Measurements from ENCODE around the gene RRP15.

Gene RRP15

DNA sequence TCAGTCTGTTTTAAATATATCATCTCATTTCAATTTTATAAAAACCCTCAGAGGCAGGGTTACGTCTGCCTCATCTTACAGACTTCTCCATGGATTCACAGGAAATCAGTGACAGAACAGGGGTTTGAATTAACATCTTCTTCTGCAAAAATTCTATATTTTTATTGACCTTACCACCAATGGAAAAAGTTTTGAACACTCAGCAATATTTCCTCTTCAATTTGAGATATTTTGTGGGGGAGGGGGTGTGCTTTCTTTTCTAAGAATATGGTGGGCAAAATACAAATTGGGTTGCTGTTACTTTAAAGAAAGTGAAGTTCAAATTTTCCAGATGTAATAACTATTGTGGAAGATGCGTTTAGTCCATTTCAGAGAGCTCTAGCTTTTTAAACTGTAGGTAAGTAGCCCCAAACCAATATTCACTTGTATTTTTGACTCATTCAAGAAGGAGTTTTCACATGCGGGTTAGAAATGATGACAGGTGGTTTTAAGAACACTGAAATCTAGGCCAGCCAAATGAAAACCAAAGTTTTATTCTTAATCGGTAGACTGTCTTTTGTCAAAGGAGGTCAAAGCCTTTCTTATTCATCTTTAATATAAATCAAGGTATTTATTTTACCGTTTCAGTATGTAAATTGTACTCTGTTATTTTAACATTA, 77.5 kb downstream of the RRP15 start:
- H3K4me3 ChIP-seq (ENCODE audit: low read length in 2 of 2) = no peak overlapping the region
- H3K9me3 ChIP-seq (ENCODE audit: control insufficient read depth in 2 of 2, low read length in 2 of 2) = no peaks in the 10 kb centered on the region
- H3K27me3 ChIP-seq (ENCODE audit: control insufficient read depth in 1 of 2, insufficient read depth in 2 of 2, low read length in 2 of 2) = no peaks in the 10 kb centered on the region
- peak overlapping the region; percentile 6 to 43 for H3K9ac ChIP-seq (ENCODE audit: low read length in 2 of 2)
- H3K36me3 ChIP-seq (ENCODE audit: control insufficient read depth in 2 of 2, insufficient read depth in 2 of 2, low read length in 2 of 2) = peaks cover 0 to 2% of the 10 kb centered on the region in 2 donors
- H3K27ac ChIP-seq (ENCODE audit: low read length) = no peak overlapping the region
- peaks cover 39% of the 10 kb centered on the region for H3K4me1 ChIP-seq (ENCODE audit: control insufficient read depth, insufficient read depth, low read length)

DNA sequence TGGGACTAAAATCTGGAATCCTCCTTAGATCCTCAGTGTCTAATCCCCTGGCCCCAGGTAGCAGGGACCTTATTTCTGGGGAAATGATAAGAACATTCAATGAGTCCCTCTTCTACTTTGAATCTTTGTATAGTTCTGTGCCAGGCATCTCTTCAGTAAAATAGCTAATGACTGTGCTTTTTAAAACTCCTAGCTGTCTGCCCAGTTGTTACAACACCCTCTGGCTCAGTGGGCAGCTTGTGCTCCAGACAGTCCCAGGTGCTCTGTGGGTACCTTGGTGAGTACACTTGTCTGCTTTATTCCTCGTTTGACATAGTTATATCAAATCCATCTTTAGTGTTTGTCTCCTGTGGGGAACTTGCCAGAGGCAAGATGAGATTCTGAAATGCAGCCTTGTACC, 78.0 kb downstream of the RRP15 start:
- Histone ChIP-seq H3K4me1 (ENCODE audit: control insufficient read depth, insufficient read depth, low read length) (peaks cover 38% of the 10 kb centered on the region), H3K36me3 (ENCODE audit: control insufficient read depth in 2 of 2, insufficient read depth in 2 of 2, low read length in 2 of 2) (peaks cover 0 to 2% of the 10 kb centered on the region in 2 donors), H3K27ac (ENCODE audit: low read length) (no peak overlapping the region), H3K9ac (ENCODE audit: low read length in 2 of 2) (peak overlapping the region; percentile 6 to 43), H3K9me3 (ENCODE audit: control insufficient read depth in 2 of 2, low read length in 2 of 2) (no peaks in the 10 kb centered on the region), H3K27me3 (ENCODE audit: control insufficient read depth in 1 of 2, insufficient read depth in 2 of 2, low read length in 2 of 2) (no peaks in the 10 kb centered on the region), H3K4me3 (ENCODE audit: low read length in 2 of 2) (peak overlapping the region in 1 of 2 donors; percentile 10)

DNA sequence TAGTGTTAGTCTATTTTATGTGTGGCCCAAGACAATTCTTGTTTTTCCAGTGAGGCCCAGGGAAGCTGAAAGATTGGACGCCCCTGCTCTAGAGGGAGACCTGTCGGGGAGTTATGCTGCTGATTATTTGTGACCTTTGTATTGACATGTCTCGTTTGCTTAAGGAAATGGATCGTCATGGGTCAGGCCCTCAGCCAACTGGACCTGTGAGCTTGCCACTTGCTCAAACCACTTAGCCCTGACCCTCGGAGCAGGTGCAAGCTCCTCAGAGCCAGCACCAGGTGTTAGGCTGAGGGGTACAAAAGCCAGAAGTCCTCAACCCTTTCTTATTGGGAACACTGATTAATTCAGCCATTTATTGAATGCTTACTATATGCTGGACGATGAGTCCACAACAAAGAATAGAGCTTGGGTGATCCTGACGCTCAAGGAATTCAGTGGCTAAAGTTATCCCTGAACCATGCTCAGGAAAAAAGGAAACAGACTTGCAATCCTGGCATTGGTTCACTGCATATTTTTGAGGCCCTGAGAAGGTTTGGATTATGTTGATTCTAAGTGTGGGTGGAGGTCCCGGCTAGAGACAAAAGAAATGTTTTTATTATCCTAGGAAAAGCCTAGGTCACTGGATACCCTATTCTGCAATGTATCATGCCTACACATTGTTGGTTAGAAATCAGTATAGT, 79.1 kb downstream of the RRP15 start:
- Histone ChIP-seq H3K27me3 (ENCODE audit: control insufficient read depth in 1 of 2, insufficient read depth in 2 of 2, low read length in 2 of 2) (no peaks in the 10 kb centered on the region), H3K9me3 (ENCODE audit: control insufficient read depth in 2 of 2, low read length in 2 of 2) (no peaks in the 10 kb centered on the region), H3K27ac (ENCODE audit: low read length) (peak overlapping the region; percentile 60), H3K4me1 (ENCODE audit: control insufficient read depth, insufficient read depth, low read length) (peaks cover 41% of the 10 kb centered on the region), H3K4me3 (ENCODE audit: low read length in 2 of 2) (peak overlapping the region; percentile 15 to 42), H3K9ac (ENCODE audit: low read length in 2 of 2) (peak overlapping the region in 1 of 2 donors; percentile 21), H3K36me3 (ENCODE audit: control insufficient read depth in 2 of 2, insufficient read depth in 2 of 2, low read length in 2 of 2) (peaks cover 0 to 2% of the 10 kb centered on the region in 2 donors)

DNA sequence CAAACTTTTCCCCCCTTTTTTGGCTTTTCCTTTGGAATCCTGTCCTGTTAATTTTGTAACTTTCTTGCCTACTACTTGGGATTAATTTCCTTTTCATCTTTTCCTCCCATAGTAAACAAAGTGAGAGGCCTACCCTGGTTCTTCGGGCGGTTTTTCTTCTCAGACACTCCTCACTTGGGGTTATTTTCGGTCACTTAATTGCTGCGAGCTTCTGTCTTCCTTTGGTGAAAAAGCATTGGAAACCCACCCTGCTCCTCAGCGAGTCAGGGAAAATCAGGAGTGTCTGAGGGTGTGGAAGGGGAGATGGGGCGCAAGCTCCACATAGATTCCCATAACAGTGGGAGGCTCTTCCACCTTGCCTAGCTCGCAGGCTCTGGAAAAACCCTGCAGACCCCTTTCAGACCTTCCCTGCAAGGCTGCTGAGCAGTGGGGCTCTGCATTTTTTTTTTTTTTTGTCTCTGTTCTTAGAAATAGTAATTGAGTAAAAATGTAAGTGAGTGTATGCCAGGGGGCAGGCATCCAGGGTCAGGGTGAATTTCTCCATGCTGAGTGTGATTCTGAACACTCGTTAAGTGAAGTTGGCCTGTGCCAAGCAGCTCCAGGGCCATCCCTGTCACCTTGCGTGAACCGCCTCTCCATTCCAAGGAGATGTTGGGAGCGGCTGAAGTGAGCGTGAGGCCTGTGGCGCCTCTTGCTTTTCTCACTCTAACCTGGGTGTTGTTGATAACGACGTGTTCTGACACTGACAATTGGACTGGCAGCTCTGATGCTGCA, 80.3 kb downstream of the RRP15 start:
- H3K27me3 ChIP-seq (ENCODE audit: control insufficient read depth in 1 of 2, insufficient read depth in 2 of 2, low read length in 2 of 2) = no peaks in the 10 kb centered on the region
- H3K36me3 ChIP-seq (ENCODE audit: control insufficient read depth in 2 of 2, insufficient read depth in 2 of 2, low read length in 2 of 2) = peaks cover 0 to 2% of the 10 kb centered on the region in 2 donors
- H3K9ac ChIP-seq (ENCODE audit: low read length in 2 of 2) = peak overlapping the region in 1 of 2 donors; percentile 21
- peaks cover 48% of the 10 kb centered on the region for H3K4me1 ChIP-seq (ENCODE audit: control insufficient read depth, insufficient read depth, low read length)
- peak overlapping the region in 1 of 2 donors; percentile 1 for H3K4me3 ChIP-seq (ENCODE audit: low read length in 2 of 2)
- H3K9me3 ChIP-seq (ENCODE audit: control insufficient read depth in 2 of 2, low read length in 2 of 2) = no peaks in the 10 kb centered on the region
- peak overlapping the region; percentile 60 for H3K27ac ChIP-seq (ENCODE audit: low read length)

DNA sequence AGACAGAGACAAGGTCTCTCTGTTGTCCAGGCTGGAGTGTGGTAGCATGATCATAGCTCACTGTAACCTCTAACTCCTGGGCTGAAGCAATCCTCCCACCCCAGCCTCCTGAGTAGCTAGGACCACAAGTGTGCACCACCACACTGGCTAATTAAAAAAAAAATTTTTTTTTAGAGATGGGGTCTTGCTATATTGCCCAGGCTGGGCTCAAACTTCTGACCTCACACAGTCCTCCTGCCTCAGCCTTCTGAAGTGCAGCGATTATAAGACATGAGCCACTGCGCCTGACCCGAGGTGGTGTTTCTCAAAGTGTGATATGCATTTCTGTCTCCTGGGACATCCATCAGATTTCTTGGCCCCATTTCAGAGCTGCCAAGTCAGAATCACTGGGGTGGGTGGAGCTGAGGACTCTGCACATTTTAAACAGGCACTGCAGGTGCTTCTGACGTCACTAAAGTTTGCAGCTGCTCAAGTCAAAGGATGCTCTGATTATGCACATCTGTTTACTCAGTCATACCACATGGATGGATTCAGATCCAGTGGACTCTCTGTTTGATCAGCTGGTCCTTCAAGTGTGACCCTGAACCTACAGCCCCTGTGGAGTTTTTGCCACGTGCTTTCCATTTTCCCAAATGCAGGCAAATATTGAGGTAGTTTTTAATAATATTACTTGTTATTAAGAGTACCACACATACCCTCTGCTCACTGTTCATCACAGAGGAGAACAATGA, 81.4 kb downstream of the RRP15 start:
- H3K36me3 ChIP-seq (ENCODE audit: control insufficient read depth in 2 of 2, insufficient read depth in 2 of 2, low read length in 2 of 2) = peaks cover 0 to 2% of the 10 kb centered on the region in 2 donors
- H3K9ac ChIP-seq (ENCODE audit: low read length in 2 of 2) = no peak overlapping the region
- no peak overlapping the region for H3K4me3 ChIP-seq (ENCODE audit: low read length in 2 of 2)
- H3K27me3 ChIP-seq (ENCODE audit: control insufficient read depth in 1 of 2, insufficient read depth in 2 of 2, low read length in 2 of 2) = no peaks in the 10 kb centered on the region
- peaks cover 51% of the 10 kb centered on the region for H3K4me1 ChIP-seq (ENCODE audit: control insufficient read depth, insufficient read depth, low read length)
- peak overlapping the region; percentile 60 for H3K27ac ChIP-seq (ENCODE audit: low read length)
- no peaks in the 10 kb centered on the region for H3K9me3 ChIP-seq (ENCODE audit: control insufficient read depth in 2 of 2, low read length in 2 of 2)

DNA sequence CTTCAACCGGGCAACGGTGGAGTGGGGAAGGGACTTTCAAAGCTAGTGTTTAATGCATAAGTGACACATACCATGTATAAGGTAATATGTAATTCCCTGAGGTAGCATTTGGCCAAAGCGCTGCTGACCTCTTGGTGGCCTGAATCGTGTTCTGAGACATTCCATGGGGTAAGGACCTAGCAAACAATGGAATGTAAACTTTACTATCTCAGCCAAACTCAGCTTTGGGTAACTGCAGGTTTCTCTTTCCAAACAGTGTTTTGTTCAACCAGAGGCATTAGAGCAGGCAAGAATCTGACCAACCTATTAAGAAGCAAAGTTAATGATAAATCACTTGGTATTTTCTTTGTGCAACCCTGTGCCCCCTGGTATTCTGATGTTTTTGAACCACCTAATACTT, 82.0 kb downstream of the RRP15 start:
- no peak overlapping the region for H3K9ac ChIP-seq (ENCODE audit: low read length in 2 of 2)
- H3K9me3 ChIP-seq (ENCODE audit: control insufficient read depth in 2 of 2, low read length in 2 of 2) = no peaks in the 10 kb centered on the region
- no peaks in the 10 kb centered on the region for H3K27me3 ChIP-seq (ENCODE audit: control insufficient read depth in 1 of 2, insufficient read depth in 2 of 2, low read length in 2 of 2)
- peak overlapping the region; percentile 60 for H3K27ac ChIP-seq (ENCODE audit: low read length)
- no peak overlapping the region for H3K4me3 ChIP-seq (ENCODE audit: low read length in 2 of 2)
- H3K36me3 ChIP-seq (ENCODE audit: control insufficient read depth in 2 of 2, insufficient read depth in 2 of 2, low read length in 2 of 2) = peaks cover 0 to 2% of the 10 kb centered on the region in 2 donors
- peaks cover 58% of the 10 kb centered on the region for H3K4me1 ChIP-seq (ENCODE audit: control insufficient read depth, insufficient read depth, low read length)

DNA sequence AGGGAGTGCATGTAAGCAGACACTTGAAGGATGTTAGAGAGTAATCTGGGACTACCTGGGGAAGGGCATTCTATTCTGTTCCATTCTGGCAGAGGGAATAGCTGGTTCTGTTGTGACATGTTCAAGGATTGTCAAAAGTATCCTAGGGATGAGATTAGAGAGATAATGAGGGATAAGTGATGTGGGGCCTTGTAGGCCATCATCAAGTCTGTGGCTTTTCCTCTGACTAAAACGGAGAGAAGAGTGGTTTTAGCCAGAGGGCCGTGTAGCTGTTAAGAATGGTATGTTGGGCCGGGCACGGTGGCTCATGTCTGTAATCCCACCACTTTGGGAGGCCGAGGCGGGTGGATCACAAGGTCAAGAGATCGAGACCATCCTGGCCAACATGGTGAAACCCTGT, 83.6 kb downstream of the RRP15 start:
- Histone ChIP-seq H3K9ac (ENCODE audit: low read length in 2 of 2) (no peak overlapping the region), H3K9me3 (ENCODE audit: control insufficient read depth in 2 of 2, low read length in 2 of 2) (no peaks in the 10 kb centered on the region), H3K27ac (ENCODE audit: low read length) (no peak overlapping the region), H3K4me1 (ENCODE audit: control insufficient read depth, insufficient read depth, low read length) (peaks cover 55% of the 10 kb centered on the region), H3K36me3 (ENCODE audit: control insufficient read depth in 2 of 2, insufficient read depth in 2 of 2, low read length in 2 of 2) (no peaks in the 10 kb centered on the region), H3K27me3 (ENCODE audit: control insufficient read depth in 1 of 2, insufficient read depth in 2 of 2, low read length in 2 of 2) (no peaks in the 10 kb centered on the region), H3K4me3 (ENCODE audit: low read length in 2 of 2) (no peak overlapping the region)

DNA sequence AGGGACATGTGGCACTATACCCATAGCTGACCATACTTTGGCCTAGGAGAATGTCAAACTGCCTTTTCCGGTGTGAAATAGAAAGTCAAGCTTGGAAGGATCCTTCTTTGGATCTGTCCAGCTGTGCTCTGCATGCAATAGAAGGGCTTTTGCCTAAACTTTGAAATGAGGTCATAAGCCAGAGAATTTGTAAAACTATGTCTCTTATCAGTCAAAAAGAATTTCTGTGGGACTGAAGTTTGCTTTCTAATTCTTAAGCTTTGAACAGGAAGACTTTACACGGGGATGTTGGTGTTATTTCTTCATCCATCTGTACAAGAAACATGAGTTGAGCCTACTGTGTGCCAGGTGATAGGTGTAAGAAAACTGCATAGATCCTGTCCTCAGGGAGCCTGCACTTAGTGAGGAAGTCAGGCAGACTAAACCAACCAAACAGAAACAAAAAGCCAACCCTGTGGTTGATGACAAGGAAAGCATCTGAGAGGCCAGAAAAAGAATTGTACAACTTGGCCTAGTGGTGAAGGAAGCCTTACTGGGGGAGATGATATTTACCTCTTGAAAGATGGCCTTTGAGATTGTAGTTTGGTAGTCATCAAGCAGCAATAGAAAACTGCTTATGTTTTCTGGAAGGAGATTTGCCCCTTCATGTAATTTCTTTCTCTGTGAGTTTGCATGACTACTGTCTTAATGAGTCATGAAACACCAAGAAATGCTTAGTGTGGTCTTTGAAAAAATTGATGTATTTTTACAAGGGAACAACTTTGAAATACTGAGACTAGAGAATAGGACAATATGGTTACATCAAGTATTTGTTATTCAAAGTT, 84.8 kb downstream of the RRP15 start:
- Histone ChIP-seq H3K4me3 (ENCODE audit: low read length in 2 of 2) (no peak overlapping the region), H3K9ac (ENCODE audit: low read length in 2 of 2) (no peak overlapping the region), H3K4me1 (ENCODE audit: control insufficient read depth, insufficient read depth, low read length) (peaks cover 54% of the 10 kb centered on the region), H3K9me3 (ENCODE audit: control insufficient read depth in 2 of 2, low read length in 2 of 2) (no peaks in the 10 kb centered on the region), H3K36me3 (ENCODE audit: control insufficient read depth in 2 of 2, insufficient read depth in 2 of 2, low read length in 2 of 2) (no peaks in the 10 kb centered on the region), H3K27me3 (ENCODE audit: control insufficient read depth in 1 of 2, insufficient read depth in 2 of 2, low read length in 2 of 2) (no peaks in the 10 kb centered on the region), H3K27ac (ENCODE audit: low read length) (peak overlapping the region; percentile 31)

DNA sequence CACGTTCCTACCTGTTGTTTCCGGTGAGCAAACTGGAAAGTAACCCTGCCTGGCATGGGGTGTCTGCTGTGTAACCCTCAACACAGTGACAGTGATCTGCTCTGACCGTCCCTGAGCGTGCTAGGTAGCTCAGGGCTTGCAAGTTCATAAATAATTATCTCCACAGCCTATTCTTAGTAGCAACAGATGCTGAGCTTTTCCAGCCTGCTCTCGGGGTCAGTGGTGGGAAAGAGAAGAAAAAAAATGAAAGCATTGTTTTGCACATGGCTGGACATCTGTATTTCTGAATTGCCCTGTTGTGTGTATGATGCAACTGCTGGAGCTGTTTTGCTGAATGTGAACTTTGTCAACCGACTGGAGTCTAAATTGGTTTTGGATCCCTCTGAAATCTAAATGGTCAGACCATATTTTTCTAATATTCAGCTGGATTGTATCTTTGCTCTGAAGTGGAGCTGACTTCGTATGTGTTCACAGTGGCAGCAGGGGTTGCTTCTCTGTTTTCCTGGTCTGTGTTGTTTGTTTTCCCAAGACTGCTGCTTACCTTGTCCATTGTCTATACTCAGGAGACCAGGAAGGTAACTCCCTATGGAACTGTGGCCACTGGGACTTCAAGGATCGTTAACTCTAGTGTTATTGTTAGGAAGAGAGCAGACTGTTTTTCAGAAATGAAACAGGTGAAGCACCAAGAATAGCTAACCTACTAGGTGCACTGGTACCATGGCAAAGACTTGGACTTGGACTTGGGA, 87.0 kb downstream of the RRP15 start:
- H3K27ac ChIP-seq (ENCODE audit: low read length) = no peak overlapping the region
- no peaks in the 10 kb centered on the region for H3K36me3 ChIP-seq (ENCODE audit: control insufficient read depth in 2 of 2, insufficient read depth in 2 of 2, low read length in 2 of 2)
- H3K4me3 ChIP-seq (ENCODE audit: low read length in 2 of 2) = peak overlapping the region; percentile 34 to 47
- peaks cover 43% of the 10 kb centered on the region for H3K4me1 ChIP-seq (ENCODE audit: control insufficient read depth, insufficient read depth, low read length)
- H3K27me3 ChIP-seq (ENCODE audit: control insufficient read depth in 1 of 2, insufficient read depth in 2 of 2, low read length in 2 of 2) = no peaks in the 10 kb centered on the region
- H3K9me3 ChIP-seq (ENCODE audit: control insufficient read depth in 2 of 2, low read length in 2 of 2) = no peaks in the 10 kb centered on the region
- no peak overlapping the region for H3K9ac ChIP-seq (ENCODE audit: low read length in 2 of 2)

Measured in stomach smooth muscle (tissue), 2 donors.